Activated B cell treated with CpG ODN at 0.5 μM for 24 hours (primary cell): ENCODE results near the gene PROX2. TPM values are rescaled to one million over a fixed set of nuclear protein-coding genes. Genes with fewer than 3 reads are reported as not detected.

Experiments
- ATAC-seq: fragments of 200-7000 bp; cut with Tn5 transposase; one replicate; pipeline ENCODE4 v1.10.0; 2021; ENCODE audit warnings: low read depth, mild to moderate bottlenecking, moderate library complexity
- CTCF ChIA-PET: fragments of 350-600 bp; sonication (Branson Sonifier 250); formaldehyde crosslinking; loops from one replicate; lab custom pipeline; 2021; ENCODE audit warnings: antibody characterized with exemption; lab: Charles Lee
- POLR2A ChIA-PET: fragments of 350-600 bp; sonication (Branson Sonifier 250); formaldehyde crosslinking; loops from one replicate; lab custom pipeline; 2021; ENCODE audit warnings: antibody characterized with exemption; lab: Charles Lee
- DNase-seq: peaks from one replicate; pipeline ENCODE4 v3.0.0; 2022
- H3K27ac Mint-ChIP-seq: one replicate; pipeline ENCODE4 v1.8.0; 2020; ENCODE audit warnings: mixed read lengths
- H3K27me3 Mint-ChIP-seq: one replicate; pipeline ENCODE4 v1.8.0; 2021; ENCODE audit warnings: mixed read lengths
- H3K36me3 Mint-ChIP-seq: one replicate; pipeline ENCODE4 v1.8.0; 2021; ENCODE audit warnings: low read depth, mixed read lengths
- H3K4me1 Mint-ChIP-seq: one replicate; pipeline ENCODE4 v1.8.0; 2021; ENCODE audit warnings: mixed read lengths
- H3K4me3 Mint-ChIP-seq: one replicate; pipeline ENCODE4 v1.8.0; 2020; ENCODE audit warnings: mild to moderate bottlenecking, mixed read lengths
- H3K9me3 Mint-ChIP-seq: one replicate; pipeline ENCODE4 v1.8.0; 2020; ENCODE audit warnings: mixed read lengths
- CTCF ChIP-seq: fragments of 200-600 bp; IDR thresholded peaks from one replicate; pipeline ENCODE4 v1.8.0; 2022; ENCODE audit warnings: antibody characterized with exemption, mild to moderate bottlenecking
- intact Hi-C: fragments of 100-400 bp; cut with micrococcal nuclease; formaldehyde crosslinking; loops from one replicate; pipeline ENCODE4 v1.15.1; 2024
- total RNA-seq: library from RNA; stranded (reverse); gene quantifications from 2 replicates; pipeline ENCODE4 v1.2.3, GENCODE V29; 2022

Gene PROX2
- total RNA-seq, 1 donor from 2014 or later = not detected

DNA sequence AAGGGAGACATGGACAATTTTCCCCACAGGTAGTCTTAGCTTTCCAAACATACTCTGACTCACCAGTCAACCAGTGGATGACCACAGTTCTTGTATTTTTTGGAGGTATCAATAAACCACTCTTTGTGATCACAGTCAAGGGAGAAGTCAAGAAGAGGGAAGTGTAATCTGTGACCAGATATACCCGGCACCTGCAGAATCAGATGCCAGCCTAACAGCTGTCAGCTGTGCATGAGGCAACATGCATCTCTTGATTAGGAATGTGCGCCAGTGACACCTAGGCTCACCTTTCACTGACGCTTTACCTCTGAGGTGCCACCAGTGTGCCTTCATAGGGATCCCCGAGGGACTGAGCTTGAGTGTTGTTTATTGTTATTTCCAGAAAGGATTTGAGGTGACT, 20.0 kb downstream of the PROX2 start:
- TF ChIP-seq CTCF = no peak
- CTCF ChIA-PET = interaction anchor here (10.2 kb wide), 1 partner anchor 51 kb away, joined by 288 read pairs; no protein-coding TSS in a partner anchor
- peak; percentile 12 for ATAC-seq
- Mint-ChIP-seq H3K4me1 (peaks cover 26% of the 10 kb centered on the region), H3K4me3 (no peak overlapping the region), H3K27me3 (no peaks in the 10 kb centered on the region), H3K9me3 (no peaks in the 10 kb centered on the region), H3K27ac (no peak overlapping the region), H3K36me3 (peaks cover 3% of the 10 kb centered on the region)
- POLR2A ChIA-PET = interaction anchor here (0.7 kb wide), 1 partner anchor 17 kb away, joined by 3 read pairs; no protein-coding TSS in a partner anchor
- DNase-seq = no peak
- intact Hi-C loops = no loop called here

DNA sequence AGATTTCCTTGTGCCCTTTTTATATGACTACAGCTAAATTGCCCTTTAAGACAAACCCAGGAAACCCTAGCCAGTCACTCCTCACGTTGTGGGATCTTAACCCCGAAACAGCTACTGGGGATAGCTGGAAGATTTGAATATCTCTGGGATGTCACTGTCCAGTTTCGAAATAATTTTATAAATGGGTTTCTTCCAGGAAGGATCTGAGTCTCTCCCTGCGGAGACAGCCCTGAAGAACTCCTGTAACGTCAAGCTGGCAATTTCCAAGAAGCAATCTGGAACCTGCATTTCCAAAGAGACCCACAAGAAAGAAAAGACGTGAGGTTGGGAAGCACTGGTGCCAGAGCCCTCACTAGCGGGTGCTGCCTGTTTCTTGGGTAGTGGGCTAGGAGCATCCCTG, 20.9 kb downstream of the PROX2 start:
- TF ChIP-seq CTCF = no peak
- ATAC-seq = no peak
- Mint-ChIP-seq H3K4me3 (no peak overlapping the region), H3K36me3 (peaks cover 3% of the 10 kb centered on the region), H3K27me3 (no peaks in the 10 kb centered on the region), H3K4me1 (peaks cover 26% of the 10 kb centered on the region), H3K27ac (no peak overlapping the region), H3K9me3 (no peaks in the 10 kb centered on the region)
- intact Hi-C loops = no loop called here
- ChIA-PET CTCF (interaction anchor here (10.2 kb wide), 1 partner anchor 52 kb away, joined by 288 read pairs; no protein-coding TSS in a partner anchor), POLR2A (interaction anchor here (0.9 kb wide), 1 partner anchor 19 kb away, joined by 3 read pairs; no protein-coding TSS in a partner anchor)
- no peak for DNase-seq

DNA sequence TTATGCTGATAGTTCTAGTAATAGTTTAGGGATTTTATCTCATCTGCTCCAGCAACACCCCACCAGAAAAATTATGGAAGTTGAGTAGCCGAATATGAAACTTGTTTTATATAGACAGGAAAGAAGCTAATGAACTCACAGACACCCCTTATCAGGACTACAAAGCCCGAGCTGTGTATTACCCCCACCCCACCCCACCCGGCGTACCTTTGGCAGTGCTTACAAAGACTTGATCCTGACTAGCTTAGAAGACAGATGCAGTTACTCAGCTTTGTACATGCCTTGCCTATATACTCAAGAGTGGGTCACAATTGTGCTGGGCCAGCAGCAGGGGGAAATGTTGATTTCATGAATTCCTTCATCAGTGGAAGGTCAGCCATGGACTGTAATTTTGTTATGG, 22.4 kb downstream of the PROX2 start:
- POLR2A ChIA-PET = no interaction called here
- H3K9me3 Mint-ChIP-seq = no peaks in the 10 kb centered on the region
- ATAC-seq (no peak), DNase-seq (no peak)
- intact Hi-C loops = no loop called here
- H3K36me3 Mint-ChIP-seq = peaks cover 3% of the 10 kb centered on the region
- TF ChIP-seq CTCF = no peak
- H3K4me1 Mint-ChIP-seq = peaks cover 26% of the 10 kb centered on the region
- H3K4me3 Mint-ChIP-seq = no peak overlapping the region
- H3K27ac Mint-ChIP-seq = no peak overlapping the region
- CTCF ChIA-PET = interaction anchor here (1.3 to 2.3 kb wide), 2 partner anchors 10 to 52 kb away, joined by 4 to 12 read pairs; no protein-coding TSS in a partner anchor
- H3K27me3 Mint-ChIP-seq = no peaks in the 10 kb centered on the region

- Mint-ChIP-seq H3K4me1 (peaks cover 26% of the 10 kb centered on the region), H3K9me3 (no peaks in the 10 kb centered on the region), H3K4me3 (no peak overlapping the region), H3K27ac (no peak overlapping the region), H3K27me3 (no peaks in the 10 kb centered on the region), H3K36me3 (peaks cover 3% of the 10 kb centered on the region)
- ChIA-PET CTCF (interaction anchor here (1.3 to 2.3 kb wide), 2 partner anchors 10 to 53 kb away, joined by 4 to 12 read pairs; no protein-coding TSS in a partner anchor), POLR2A (interaction anchor here (0.6 kb wide), 1 partner anchor 69 kb away, joined by 3 read pairs; no protein-coding TSS in a partner anchor)
- peak; percentile 34 for ATAC-seq
- no peak for TF ChIP-seq CTCF
- intact Hi-C loops = no loop called here
- DNase-seq = no peak
These were observed 22.9 kb downstream of the PROX2 start for GRCh38 chr14:74852922-74853530.

- Mint-ChIP-seq H3K9me3 (no peaks in the 10 kb centered on the region), H3K36me3 (no peaks in the 10 kb centered on the region), H3K4me1 (peaks cover 16% of the 10 kb centered on the region), H3K4me3 (no peak overlapping the region), H3K27me3 (no peaks in the 10 kb centered on the region), H3K27ac (no peak overlapping the region)
- intact Hi-C loops = no loop called here
- ChIA-PET CTCF (interaction anchor here (1.1 to 4.9 kb wide), 4 partner anchors 12 to 59 kb away, joined by 3 to 38 read pairs (median 4); no protein-coding TSS in a partner anchor), POLR2A (no interaction called here)
- no peak for DNase-seq
- no peak for TF ChIP-seq CTCF
- no peak for ATAC-seq
These were observed 27.2 kb downstream of the PROX2 start for GRCh38 chr14:74848768-74849167.
